GM18502 (cell line): ENCODE data around the gene TRABD.

ENCODE experiments used
- ATAC-seq: cut with Tn5 transposase; IDR thresholded peaks from one replicate; pipeline ENCODE4 v1.9.1; 2021; ENCODE audit warnings: mild to moderate bottlenecking; ENCODE audit not compliant: unreplicated experiment, poor library complexity

The TRABD gene

GRCh38 chr22:50215297-50216054, 29.8 kb downstream of the TRABD start:
- no peak for ATAC-seq

- ATAC-seq, result no peak
These were observed 30.5 kb downstream of the TRABD start for GRCh38 chr22:50216055-50216683.

GRCh38 chr22:50216684-50217520, 31.2 kb downstream of the TRABD start:
- no peak for ATAC-seq

GRCh38 chr22:50217543-50218152, 31.9 kb downstream of the TRABD start:
- no peak for ATAC-seq

GRCh38 chr22:50218153-50218995, 32.7 kb downstream of the TRABD start:
- ATAC-seq, result no peak

- no peak for ATAC-seq
These were observed 33.4 kb downstream of the TRABD start for GRCh38 chr22:50218996-50219727.

GRCh38 chr22:50219800-50220602, 34.3 kb downstream of the TRABD start:
- no peak for ATAC-seq

- no peak for ATAC-seq
These were observed 35.1 kb downstream of the TRABD start for GRCh38 chr22:50220603-50221409.

- no peak for ATAC-seq
These were observed 35.9 kb downstream of the TRABD start for GRCh38 chr22:50221410-50222300.

- ATAC-seq, result no peak
These were observed 36.8 kb downstream of the TRABD start for GRCh38 chr22:50222508-50222907.

- ATAC-seq, result no peak
These were observed 38.4 kb downstream of the TRABD start for GRCh38 chr22:50224071-50224470.

GRCh38 chr22:50225200-50225969, 39.7 kb downstream of the TRABD start:
- ATAC-seq, result no peak

GRCh38 chr22:50226063-50226874, 40.6 kb downstream of the TRABD start:
- ATAC-seq, result no peak

- no peak for ATAC-seq
These were observed 41.1 kb downstream of the TRABD start for GRCh38 chr22:50226875-50227165.

GRCh38 chr22:50227579-50228215, 42.0 kb downstream of the TRABD start:
- ATAC-seq, result no peak
